Measurements from ENCODE around the gene FBN2. TPM values are rescaled to one million over a fixed set of nuclear protein-coding genes. Genes with fewer than 3 reads are reported as not detected.

The FBN2 gene
- total RNA-seq, 6 experiments from 2014 or later, result 0.06 to 0.98 (median 0.45) TPM

GRCh38 chr5:128566178-128566577 lies 28.1 kb upstream of the FBN2 start:
- no peaks in the 10 kb centered on the region for H3K9me3 ChIP-seq
- H3K36me3 ChIP-seq, result no peaks in the 10 kb centered on the region
- ATAC-seq, result no peak
- no peaks in the 10 kb centered on the region for H3K4me1 ChIP-seq
- WGBS (ENCODE audit: insufficient coverage, low coverage, low lambda C conversion rate, missing lambda C conversion rate), result 20% methylated on average over 2 of the region's 2 CpGs
- intact Hi-C loops (cut with DNase I), result no loop called here
- no peaks in the 10 kb centered on the region for H3K27me3 ChIP-seq
- no peak for DNase-seq
- H3K4me3 ChIP-seq, result no peak overlapping the region
- H3K27ac ChIP-seq, result no peak overlapping the region
- no peak for TF ChIP-seq POLR2A (IDR thresholded peaks at IDR 0.05)
- TF ChIP-seq CTCF (IDR thresholded peaks at IDR 0.05), result no peak

- TF ChIP-seq POLR2A (IDR thresholded peaks at IDR 0.05), result no peak
- no peak for TF ChIP-seq CTCF (IDR thresholded peaks at IDR 0.05)
- no peak for DNase-seq
- H3K4me3 ChIP-seq, result no peak overlapping the region
- ATAC-seq, result no peak
- no peaks in the 10 kb centered on the region for H3K36me3 ChIP-seq
- no peaks in the 10 kb centered on the region for H3K4me1 ChIP-seq
- H3K27ac ChIP-seq, result no peak overlapping the region
- H3K9me3 ChIP-seq, result no peaks in the 10 kb centered on the region
- 60% methylated on average over 13 of the region's 13 CpGs for WGBS (ENCODE audit: insufficient coverage, low coverage, low lambda C conversion rate, missing lambda C conversion rate)
- intact Hi-C loops (cut with DNase I), result no loop called here
- H3K27me3 ChIP-seq, result no peaks in the 10 kb centered on the region
These were observed 21.6 kb upstream of the FBN2 start for GRCh38 chr5:128559300-128560297.

GRCh38 chr5:128553747-128554146 lies 15.7 kb upstream of the FBN2 start:
- no peak for DNase-seq
- H3K4me1 ChIP-seq, result no peaks in the 10 kb centered on the region
- no peak overlapping the region for H3K27ac ChIP-seq
- no peaks in the 10 kb centered on the region for H3K36me3 ChIP-seq
- ATAC-seq, result no peak
- no peak overlapping the region for H3K4me3 ChIP-seq
- H3K27me3 ChIP-seq, result no peaks in the 10 kb centered on the region
- TF ChIP-seq CTCF (IDR thresholded peaks at IDR 0.05), result no peak
- intact Hi-C loops (cut with DNase I), result no loop called here
- no peaks in the 10 kb centered on the region for H3K9me3 ChIP-seq

DNA sequence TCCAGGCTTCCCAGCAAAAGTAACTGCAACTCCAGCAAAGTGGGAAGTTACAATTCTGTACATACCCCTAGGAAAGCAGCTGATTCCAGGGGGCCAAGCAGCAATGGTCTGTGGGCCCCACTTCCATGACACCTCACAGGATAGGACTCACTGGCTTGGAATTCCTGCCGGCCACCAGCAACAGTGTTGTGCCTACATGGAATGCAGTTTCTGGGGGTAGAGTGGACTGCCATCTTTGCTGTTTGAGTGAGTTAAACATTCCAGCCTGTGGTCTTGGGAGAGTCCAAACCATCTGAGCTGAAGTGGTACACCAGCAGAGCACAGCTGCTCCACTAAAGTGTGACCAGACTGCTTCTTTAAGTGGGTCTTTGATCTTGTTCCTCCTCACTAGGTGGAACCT lies 13.4 kb upstream of the FBN2 start:
- no peak overlapping the region for H3K4me3 ChIP-seq
- DNase-seq (no peak), ATAC-seq (no peak)
- TF ChIP-seq POLR2A (IDR thresholded peaks at IDR 0.05), result no peak
- no peak for TF ChIP-seq CTCF (IDR thresholded peaks at IDR 0.05)
- no CpG with 5 or more reads among the region's 1 CpG for WGBS (ENCODE audit: insufficient coverage, low coverage, low lambda C conversion rate, missing lambda C conversion rate)
- H3K36me3 ChIP-seq, result no peaks in the 10 kb centered on the region
- intact Hi-C loops (cut with DNase I), result no loop called here
- no peaks in the 10 kb centered on the region for H3K4me1 ChIP-seq
- no peaks in the 10 kb centered on the region for H3K9me3 ChIP-seq
- no peaks in the 10 kb centered on the region for H3K27me3 ChIP-seq
- H3K27ac ChIP-seq, result no peak overlapping the region
